GM20000 (cell line): ENCODE data around the gene ZNF609.

Source experiments
- DNase-seq: peaks from one replicate; pipeline ENCODE4 v3.0.0; 2012; ENCODE audit warnings: low spot score
- CTCF ChIP-seq: IDR thresholded peaks from 2 replicates; pipeline ENCODE4 v1.5.1; 2012; ENCODE audit warnings: mild to moderate bottlenecking, control low read depth; ENCODE audit errors: extremely low read depth, missing control alignments

ZNF609 gene

GRCh38 chr15:64515825-64516224 is 55.4 kb downstream of the ZNF609 start:
- no peak for DNase-seq
- no peak for TF ChIP-seq CTCF

GRCh38 chr15:64519897-64520296 is 59.5 kb downstream of the ZNF609 start:
- DNase-seq: no peak
- no peak for TF ChIP-seq CTCF

- DNase-seq: no peak
- no peak for TF ChIP-seq CTCF
Observed at GRCh38 chr15:64521201-64521600, 60.8 kb downstream of the ZNF609 start.

GRCh38 chr15:64521726-64522164 is 61.4 kb downstream of the ZNF609 start:
- no peak for DNase-seq
- TF ChIP-seq CTCF: no peak

- DNase-seq: no peak
- no peak for TF ChIP-seq CTCF
Observed at GRCh38 chr15:64522226-64522823, 61.9 kb downstream of the ZNF609 start.

GRCh38 chr15:64523240-64523639 is 62.9 kb downstream of the ZNF609 start:
- TF ChIP-seq CTCF: no peak
- DNase-seq: no peak

- TF ChIP-seq CTCF: no peak
- DNase-seq: no peak
Observed at GRCh38 chr15:64524778-64525177, 64.4 kb downstream of the ZNF609 start.
